GM23248 (cell line): Measurements from ENCODE around the gene MTG2. TPM values are rescaled to one million over a fixed set of nuclear protein-coding genes. Genes with fewer than 3 reads are reported as not detected.
A peak's percentile ranks its signal among the peaks of the same experiment; 100 is the strongest.

Experiments used
- DNase-seq: peaks from one replicate; pipeline ENCODE4 v3.0.0-alpha.2; 2015
- H2AFZ ChIP-seq: fragments of 200-600 bp; sonication (generic); 2 replicates; pipeline ENCODE4 v1.6.1; 2016; ENCODE audit warnings: antibody characterized with exemption
- H3F3A ChIP-seq: fragments of 200-600 bp; sonication (generic); 2 replicates; pipeline ENCODE4 v1.6.1; 2016; ENCODE audit warnings: mild to moderate bottlenecking, antibody characterized with exemption, mixed run types; ENCODE audit not compliant: insufficient read depth
- H3K27ac ChIP-seq: fragments of 200-600 bp; sonication (generic); 2 replicates; pipeline ENCODE4 v1.5.1; 2016; ENCODE audit warnings: mild to moderate bottlenecking
- H3K27me3 ChIP-seq: fragments of 200-600 bp; sonication (generic); replicated peaks from 2 replicates; pipeline ENCODE4 v1.6.1; 2016; ENCODE audit warnings: mild to moderate bottlenecking; ENCODE audit not compliant: insufficient read depth
- H3K36me3 ChIP-seq: fragments of 200-600 bp; sonication (generic); 2 replicates; pipeline ENCODE4 v1.6.1; 2016; ENCODE audit warnings: low read depth, mild to moderate bottlenecking
- H3K4me1 ChIP-seq: fragments of 200-600 bp; sonication (generic); 2 replicates; pipeline ENCODE4 v1.6.1; 2016; ENCODE audit warnings: mild to moderate bottlenecking; ENCODE audit not compliant: insufficient read depth
- H3K4me2 ChIP-seq: fragments of 200-600 bp; sonication (generic); one replicate; pipeline ENCODE4 v1.6.1; 2016; ENCODE audit warnings: mild to moderate bottlenecking; ENCODE audit not compliant: unreplicated experiment
- H3K4me3 ChIP-seq: fragments of 200-600 bp; sonication (generic); 2 replicates; pipeline ENCODE4 v1.5.1; 2016; ENCODE audit warnings: mild to moderate bottlenecking
- H3K79me2 ChIP-seq: fragments of 200-600 bp; sonication (generic); 2 replicates; pipeline ENCODE4 v1.6.1; 2016; ENCODE audit warnings: mild to moderate bottlenecking; ENCODE audit not compliant: insufficient read depth
- H3K9ac ChIP-seq: fragments of 200-600 bp; sonication (generic); 2 replicates; pipeline ENCODE4 v1.6.1; 2016; ENCODE audit warnings: mild to moderate bottlenecking
- H3K9me2 ChIP-seq: fragments of 200-600 bp; sonication (generic); 2 replicates; pipeline ENCODE4 v1.6.1; 2016; ENCODE audit warnings: mixed run types, mild to moderate bottlenecking, moderate library complexity; ENCODE audit not compliant: insufficient read depth
- H3K9me3 ChIP-seq: fragments of 200-600 bp; sonication (generic); one replicate; pipeline ENCODE4 v1.6.1; 2017; ENCODE audit warnings: low read depth
- H4K20me1 ChIP-seq: fragments of 200-600 bp; sonication (generic); 2 replicates; pipeline ENCODE4 v1.6.0; 2016; ENCODE audit not compliant: insufficient read depth
- EZH2 ChIP-seq: fragments of 200-600 bp; sonication (generic); IDR thresholded peaks from 2 replicates; pipeline ENCODE4 v1.6.1; 2018; ENCODE audit warnings: antibody characterized with exemption, mild to moderate bottlenecking; ENCODE audit not compliant: insufficient read depth, poor library complexity, severe bottlenecking
- EZH2phosphoT487 ChIP-seq: fragments of 200-600 bp; sonication (generic); IDR thresholded peaks from 2 replicates; pipeline ENCODE4 v1.6.1; 2018; ENCODE audit warnings: antibody characterized with exemption, moderate library complexity, mild to moderate bottlenecking, low read depth; ENCODE audit not compliant: insufficient read depth
- WGBS, 2 experiments: methylation state at CpG; one replicate each; pipeline ENCODE4 v1.1.6; 2015 to 2017; ENCODE audit warnings: low lambda C conversion rate in 2 of 2, low coverage in 1 of 2; ENCODE audit errors: missing lambda C conversion rate in 2 of 2; 5-methylcytosine and 5-hydroxymethylcytosine counted together
- in situ Hi-C: fragments of 300-500 bp; cut with MboI; formaldehyde crosslinking; loops from 2 replicates; pipeline ENCODE4 v1.15.0; 2020
- polyA plus RNA-seq: library from polyadenylated mRNA; unstranded; fragments of >200 nt; fragmentation: Nextera tagmentation; extraction: Ambion mirVana; gene quantifications from 2 replicates; pipeline ENCODE4 v1.2.1, GENCODE V29; 2016
- total RNA-seq: library from RNA; depleted of rRNA; stranded (reverse); fragments of >200 nt; shearing (Covaris generic); gene quantifications from 2 replicates; pipeline ENCODE4 v1.2.3, GENCODE V29; 2014

Gene MTG2
- total and polyA plus RNA-seq, 2 experiments from 2014 or later = 17.3 to 20.2 TPM

DNA sequence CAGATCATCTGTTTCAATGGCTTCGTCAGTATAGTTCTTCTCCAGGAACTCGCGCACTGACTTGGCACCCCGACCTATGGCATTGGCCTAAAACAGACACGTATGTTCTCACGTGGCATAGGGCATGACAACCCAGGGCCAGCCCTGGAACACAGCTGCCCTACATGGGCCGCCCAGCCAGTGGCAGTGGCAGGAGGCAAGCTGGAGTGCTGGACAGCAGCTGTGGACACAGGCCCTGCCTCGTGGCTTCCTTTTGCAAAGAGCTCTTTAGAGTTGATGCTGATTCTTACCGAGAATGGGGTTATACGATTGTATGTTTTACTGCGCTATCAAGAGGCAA is 44.7 kb upstream of the MTG2 start:
- Histone ChIP-seq H3K79me2 (peaks cover 74% of the 10 kb centered on the region), H3F3A (peaks cover 65% of the 10 kb centered on the region), H3K9me3 (no peaks in the 10 kb centered on the region), H3K27me3 (no peaks in the 10 kb centered on the region), H3K4me3 (no peak overlapping the region), H3K4me2 (no peak overlapping the region), H3K27ac (no peak overlapping the region), H3K9ac (no peak overlapping the region), H3K4me1 (peaks cover 15% of the 10 kb centered on the region; the same call in 1 of the 2 replicates), H2AFZ (no peak overlapping the region), H3K9me2 (no peaks in the 10 kb centered on the region), H4K20me1 (peaks cover 15% of the 10 kb centered on the region), H3K36me3 (peaks cover 57% of the 10 kb centered on the region)
- TF ChIP-seq EZH2 = no peak
- TF ChIP-seq EZH2phosphoT487 = no peak
- in situ Hi-C loops = loop anchor here (10.0 kb wide), 1 partner anchor 113 kb away; no protein-coding TSS in a partner anchor
- WGBS, 2 experiments = 76 to 80% methylated on average over 11 of the region's 11 CpGs
- no peak for DNase-seq

DNA sequence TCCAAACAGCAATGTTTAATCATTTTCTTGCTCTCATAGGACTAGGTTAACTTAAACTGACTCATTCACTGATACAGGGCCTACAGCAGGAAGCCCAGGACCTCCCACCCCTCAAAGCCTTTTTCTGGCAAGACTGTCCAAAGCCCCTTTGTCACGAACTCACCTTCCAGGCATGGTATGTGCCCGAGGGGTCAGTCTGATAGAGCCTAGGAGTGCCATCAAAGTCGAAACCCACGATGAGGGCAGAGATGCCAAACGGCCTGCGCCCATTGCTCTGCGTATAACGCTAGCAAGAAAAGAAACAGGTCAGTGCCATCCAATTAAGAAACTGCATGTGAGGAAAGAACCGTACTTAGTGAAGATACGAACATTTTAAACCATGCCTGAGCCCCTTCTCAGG is 43.9 kb upstream of the MTG2 start:
- H3K36me3 ChIP-seq = peaks cover 57% of the 10 kb centered on the region
- H3K9me3 ChIP-seq = no peaks in the 10 kb centered on the region
- H4K20me1 ChIP-seq = peaks cover 15% of the 10 kb centered on the region

DNA sequence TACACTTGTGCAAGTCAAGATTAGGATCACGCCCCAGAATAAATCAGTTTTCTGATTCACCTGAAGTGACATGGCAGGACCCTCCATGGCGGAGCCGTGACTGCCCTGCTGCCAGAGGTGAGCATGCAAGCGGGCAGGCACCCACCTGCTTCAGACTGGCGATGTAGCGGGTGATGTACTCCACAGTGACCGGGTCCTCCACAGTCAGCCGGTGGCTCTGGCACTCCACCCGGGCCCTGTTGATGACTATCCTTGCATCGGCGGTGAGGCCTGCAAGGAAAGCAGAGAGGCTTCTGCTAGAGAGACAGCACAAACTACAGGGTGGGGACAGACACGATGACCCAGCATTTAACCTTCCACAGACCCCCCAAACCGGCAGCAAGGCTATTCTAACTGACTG is 43.2 kb upstream of the MTG2 start:
- peaks cover 80% of the 10 kb centered on the region for H3K79me2 ChIP-seq

More for the DNA sequence above, 43.9 kb upstream of the MTG2 start:
- H3K9me2 ChIP-seq = no peaks in the 10 kb centered on the region
- H3K27ac ChIP-seq = no peak overlapping the region
- no peak overlapping the region for H2AFZ ChIP-seq
- H3F3A ChIP-seq = peaks cover 64% of the 10 kb centered on the region
- no peak for DNase-seq
- WGBS, 2 experiments = 89 to 90% methylated on average over 10 of the region's 10 CpGs
- H3K4me2 ChIP-seq = no peak overlapping the region
- H3K4me1 ChIP-seq = peaks cover 15% of the 10 kb centered on the region; the same call in 1 of the 2 replicates
- peaks cover 74% of the 10 kb centered on the region for H3K79me2 ChIP-seq
- in situ Hi-C loops = loop anchor here (10.0 kb wide), 1 partner anchor 114 kb away; no protein-coding TSS in a partner anchor
- TF ChIP-seq EZH2phosphoT487 = no peak
- TF ChIP-seq EZH2 = no peak
- H3K9ac ChIP-seq = no peak overlapping the region
- no peaks in the 10 kb centered on the region for H3K27me3 ChIP-seq
- H3K4me3 ChIP-seq = no peak overlapping the region

DNA sequence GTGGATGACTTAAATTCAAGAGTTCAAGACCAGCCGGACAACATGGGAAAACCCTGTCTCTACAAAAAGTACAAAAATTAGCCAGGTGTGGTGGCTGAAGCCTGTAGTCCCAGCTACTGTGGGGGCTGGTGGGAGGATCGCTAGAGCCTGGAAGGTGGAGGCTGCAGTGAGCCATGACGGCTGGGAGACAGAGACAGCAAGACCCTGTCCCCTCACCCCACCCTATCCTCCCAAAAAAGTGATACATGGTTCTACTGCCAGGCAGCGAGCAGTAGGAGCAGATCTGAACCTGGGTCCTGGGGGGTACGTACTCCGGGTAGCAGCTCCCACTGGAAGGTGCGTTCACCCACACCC is 41.8 kb upstream of the MTG2 start:
- in situ Hi-C loops = no loop called here
- 81 to 85% methylated on average over 7 of the region's 7 CpGs for WGBS, 2 experiments

More for the DNA sequence above, 43.2 kb upstream of the MTG2 start:
- in situ Hi-C loops = loop anchor here (10.0 kb wide), 1 partner anchor 115 kb away; no protein-coding TSS in a partner anchor
- 0 out of 2 replicates have a peak overlapping the region, but pooled peaks have one; percentile 94 for H3K9ac ChIP-seq
- H3K4me3 ChIP-seq = no peak overlapping the region
- no peaks in the 10 kb centered on the region for H3K9me2 ChIP-seq
- H3K27ac ChIP-seq = no peak overlapping the region
- WGBS, 2 experiments = 66 to 72% methylated on average over 12 to 13 of the region's 13 CpGs
- H3K36me3 ChIP-seq = peaks cover 57% of the 10 kb centered on the region
- H3K4me2 ChIP-seq = no peak overlapping the region
- no peak for TF ChIP-seq EZH2
- TF ChIP-seq EZH2phosphoT487 = no peak
- no peak overlapping the region for H2AFZ ChIP-seq
- H3F3A ChIP-seq = peaks cover 62% of the 10 kb centered on the region
- H3K9me3 ChIP-seq = no peaks in the 10 kb centered on the region
- H3K4me1 ChIP-seq = peaks cover 15% of the 10 kb centered on the region; the same call in 1 of the 2 replicates
- no peaks in the 10 kb centered on the region for H3K27me3 ChIP-seq
- DNase-seq = no peak
- H4K20me1 ChIP-seq = peaks cover 15% of the 10 kb centered on the region

More for the DNA sequence above, 41.8 kb upstream of the MTG2 start:
- Histone ChIP-seq H3K9me2 (no peaks in the 10 kb centered on the region), H3K36me3 (peaks cover 44% of the 10 kb centered on the region), H3K4me3 (peak overlapping the region; percentile 76), H2AFZ (no peak overlapping the region), H3K27ac (peak overlapping the region; percentile 79), H3F3A (peaks cover 52% of the 10 kb centered on the region), H3K79me2 (peaks cover 83% of the 10 kb centered on the region), H3K27me3 (no peaks in the 10 kb centered on the region), H3K9me3 (no peaks in the 10 kb centered on the region), H3K4me1 (peaks cover 24% of the 10 kb centered on the region), H3K4me2 (peak overlapping the region; percentile 87), H4K20me1 (peaks cover 15% of the 10 kb centered on the region), H3K9ac (peak overlapping the region; percentile 94)
- TF ChIP-seq EZH2 (no peak), EZH2phosphoT487 (no peak)
- DNase-seq = no peak
